Measurements from ENCODE around the gene OR9Q1.
"Not testable (repeated sequence)": the region's sequence is repeated elsewhere in the genome, so short reads cannot be mapped to it uniquely, and the experiment has no call there.

The OR9Q1 gene

GRCh38 chr11:58199271-58199670, 175.6 kb downstream of the OR9Q1 start:
- no peak for ATAC-seq
- Mint-ChIP-seq H3K4me3 (no peak overlapping the region), H3K4me1 (no peaks in the 10 kb centered on the region), H3K27me3 (peaks cover 10% of the 10 kb centered on the region), H3K36me3 (ENCODE audit: low read depth) (no peaks in the 10 kb centered on the region), H3K9me3 (peaks cover 14% of the 10 kb centered on the region), H3K27ac (no peak overlapping the region)
- DNase-seq: no peak

- H3K36me3 Mint-ChIP-seq (ENCODE audit: low read depth): no peaks in the 10 kb centered on the region
- peaks cover 14% of the 10 kb centered on the region for H3K27me3 Mint-ChIP-seq
- H3K4me1 Mint-ChIP-seq: no peaks in the 10 kb centered on the region
These were observed 180.4 kb downstream of the OR9Q1 start, which contains the start of gene OR1S2 for GRCh38 chr11:58204042-58204441. TSS of gene OR1S2 (minus strand) at chr11:58204142. CDS start at chr11:58204142, 0 bp downstream.

GRCh38 chr11:58212420-58212819, 188.7 kb downstream of the OR9Q1 start, which contains the start of gene OR1S1:
TSS of gene OR1S1 (plus strand) at chr11:58212720.
- not testable (repeated sequence) for H3K36me3 Mint-ChIP-seq (ENCODE audit: low read depth); H3K27me3 Mint-ChIP-seq; H3K9me3 Mint-ChIP-seq; H3K4me3 Mint-ChIP-seq; H3K27ac Mint-ChIP-seq; DNase-seq; H3K4me1 Mint-ChIP-seq; ATAC-seq

More at GRCh38 chr11:58204042-58204441, 180.4 kb downstream of the OR9Q1 start, which contains the start of gene OR1S2:
- ATAC-seq (no peak), DNase-seq (no peak)
- Mint-ChIP-seq H3K27ac (no peak within 1 kb of the TSS), H3K4me3 (no peak within 1 kb of the TSS), H3K9me3 (no peaks in the 10 kb centered on the region)

GRCh38 chr11:58216476-58216875, 192.8 kb downstream of the OR9Q1 start:
- ATAC-seq: no peak
- no peak for DNase-seq
- H3K4me1 Mint-ChIP-seq: no peaks in the 10 kb centered on the region
- no peaks in the 10 kb centered on the region for H3K36me3 Mint-ChIP-seq (ENCODE audit: low read depth)
- no peaks in the 10 kb centered on the region for H3K27me3 Mint-ChIP-seq
- H3K4me3 Mint-ChIP-seq: no peak overlapping the region
- no peak overlapping the region for H3K27ac Mint-ChIP-seq
- no peaks in the 10 kb centered on the region for H3K9me3 Mint-ChIP-seq

- no peak overlapping the region for H3K4me3 Mint-ChIP-seq
These were observed 199.0 kb downstream of the OR9Q1 start for GRCh38 chr11:58222721-58223120.

GRCh38 chr11:58227956-58228615, 204.4 kb downstream of the OR9Q1 start:
- H3K9me3 Mint-ChIP-seq: no peaks in the 10 kb centered on the region
- DNase-seq (no peak), ATAC-seq (no peak)
- no peaks in the 10 kb centered on the region for H3K4me1 Mint-ChIP-seq
- H3K27ac Mint-ChIP-seq: no peak overlapping the region
- H3K36me3 Mint-ChIP-seq (ENCODE audit: low read depth): peaks cover 2% of the 10 kb centered on the region
- H3K27me3 Mint-ChIP-seq: peaks cover 7% of the 10 kb centered on the region
- H3K4me3 Mint-ChIP-seq: no peak overlapping the region

More at GRCh38 chr11:58222721-58223120, 199.0 kb downstream of the OR9Q1 start:
- H3K9me3 Mint-ChIP-seq: no peaks in the 10 kb centered on the region
- peaks cover 3% of the 10 kb centered on the region for H3K27me3 Mint-ChIP-seq
- H3K4me1 Mint-ChIP-seq: no peaks in the 10 kb centered on the region
- H3K27ac Mint-ChIP-seq: no peak overlapping the region
- ATAC-seq (no peak), DNase-seq (no peak)
- no peaks in the 10 kb centered on the region for H3K36me3 Mint-ChIP-seq (ENCODE audit: low read depth)

Measured in activated naive CD8-positive, alpha-beta T cell treated with anti-CD3 and anti-CD28 coated beads, Interleukin-2, amount 50 U/mL, for 24 hours (primary cell).